ENCODE data around the gene C5orf22. TPM values are rescaled to one million over a fixed set of nuclear protein-coding genes. Genes with fewer than 3 reads are reported as not detected.
"Not testable (repeated sequence)": the region's sequence is repeated elsewhere in the genome, so short reads cannot be mapped to it uniquely, and the experiment has no call there.

Gene C5orf22
- total RNA-seq, 1 experiment from 2014 or later = 25.7 TPM

GRCh38 chr5:31553863-31554262, 21.8 kb downstream of the C5orf22 start:
- no peak for DNase-seq (ENCODE audit: low read depth)

- DNase-seq (ENCODE audit: low read depth) = peak; percentile 19
Measured at GRCh38 chr5:31554552-31554951, 22.5 kb downstream of the C5orf22 start.

GRCh38 chr5:31556461-31556860, 24.4 kb downstream of the C5orf22 start:
- no peak for DNase-seq (ENCODE audit: low read depth)

- no peak for DNase-seq (ENCODE audit: low read depth)
Measured at GRCh38 chr5:31559942-31560341, 27.8 kb downstream of the C5orf22 start.

GRCh38 chr5:31561946-31562345, 29.8 kb downstream of the C5orf22 start:
- no peak for DNase-seq (ENCODE audit: low read depth)

- no peak for DNase-seq (ENCODE audit: low read depth)
Measured at GRCh38 chr5:31563216-31563615, 31.1 kb downstream of the C5orf22 start.

- DNase-seq (ENCODE audit: low read depth) = not testable (repeated sequence)
Measured at GRCh38 chr5:31566362-31566761, 34.3 kb downstream of the C5orf22 start.

GRCh38 chr5:31568302-31568835, 36.3 kb downstream of the C5orf22 start:
- DNase-seq (ENCODE audit: low read depth) = no peak

- DNase-seq (ENCODE audit: low read depth) = no peak
Measured at GRCh38 chr5:31569068-31569467, 37.0 kb downstream of the C5orf22 start.

- no peak for DNase-seq (ENCODE audit: low read depth)
Measured at GRCh38 chr5:31573494-31574142, 41.5 kb downstream of the C5orf22 start.

- no peak for DNase-seq (ENCODE audit: low read depth)
Measured at GRCh38 chr5:31574772-31575171, 42.7 kb downstream of the C5orf22 start.

- no peak for DNase-seq (ENCODE audit: low read depth)
Measured at GRCh38 chr5:31577438-31577837, 45.3 kb downstream of the C5orf22 start.

- DNase-seq (ENCODE audit: low read depth) = no peak
Measured at GRCh38 chr5:31579558-31579957, 47.5 kb downstream of the C5orf22 start.

- peak; percentile 24 for DNase-seq (ENCODE audit: low read depth)
Measured at GRCh38 chr5:31581498-31582099, 49.5 kb downstream of the C5orf22 start.

GRCh38 chr5:31583129-31583528, 51.0 kb downstream of the C5orf22 start:
- DNase-seq (ENCODE audit: low read depth) = no peak

- DNase-seq (ENCODE audit: low read depth) = no peak
Measured at GRCh38 chr5:31585166-31585894, 53.2 kb downstream of the C5orf22 start.

GRCh38 chr5:31585895-31586270, 53.8 kb downstream of the C5orf22 start:
- DNase-seq (ENCODE audit: low read depth) = peak; percentile 3

- DNase-seq (ENCODE audit: low read depth) = no peak
Measured at GRCh38 chr5:31587546-31587945, 55.4 kb downstream of the C5orf22 start.

- no peak for DNase-seq (ENCODE audit: low read depth)
Measured at GRCh38 chr5:31593665-31594064, 61.6 kb downstream of the C5orf22 start.

- no peak for DNase-seq (ENCODE audit: low read depth)
Measured at GRCh38 chr5:31596354-31596753, 64.3 kb downstream of the C5orf22 start.

- no peak for DNase-seq (ENCODE audit: low read depth)
Measured at GRCh38 chr5:31598640-31599611, 66.8 kb downstream of the C5orf22 start.
